Activated CD4-positive, alpha-beta T cell treated with anti-CD3 and anti-CD28 coated beads, Interleukin-2, amount 10 ng/mL, durations not matched to agents 24 days and 14 days (primary cell): ENCODE results near the gene TOP3A. TPM values are rescaled to one million over a fixed set of nuclear protein-coding genes. Genes with fewer than 3 reads are reported as not detected.
A peak's percentile ranks its signal among the peaks of the same experiment; 100 is the strongest.

Experiments
- DNase-seq: peaks from one replicate; pipeline ENCODE4 v3.0.0; 2022
- H3K27ac Mint-ChIP-seq: one replicate; pipeline ENCODE4 v1.8.0; 2022; ENCODE audit warnings: mild to moderate bottlenecking, mixed read lengths
- H3K27me3 Mint-ChIP-seq: one replicate; pipeline ENCODE4 v1.8.0; 2022; ENCODE audit warnings: mixed read lengths
- H3K36me3 Mint-ChIP-seq: one replicate; pipeline ENCODE4 v1.8.0; 2022; ENCODE audit warnings: low read depth, mild to moderate bottlenecking, mixed read lengths
- H3K4me1 Mint-ChIP-seq: one replicate; pipeline ENCODE4 v1.8.0; 2021; ENCODE audit warnings: mixed read lengths
- H3K4me3 Mint-ChIP-seq: one replicate; pipeline ENCODE4 v1.8.0; 2022; ENCODE audit warnings: mild to moderate bottlenecking, moderate library complexity, mixed read lengths
- H3K9me3 Mint-ChIP-seq: one replicate; pipeline ENCODE4 v1.8.0; 2021; ENCODE audit warnings: mixed read lengths
- intact Hi-C: fragments of 100-400 bp; cut with micrococcal nuclease; formaldehyde crosslinking; loops from one replicate; pipeline ENCODE4 v1.15.1; 2023
- total RNA-seq: library from RNA; stranded (reverse); gene quantifications from 2 replicates; pipeline ENCODE4 v1.2.3, GENCODE V29; 2022

Gene TOP3A
- total RNA-seq, 1 donor from 2014 or later = 88.2 TPM

- no peaks in the 10 kb centered on the region for H3K9me3 Mint-ChIP-seq
- H3K4me3 Mint-ChIP-seq = peak overlapping the region; percentile 85
- H3K27ac Mint-ChIP-seq = peak overlapping the region; percentile 86
- no peaks in the 10 kb centered on the region for H3K27me3 Mint-ChIP-seq
- H3K4me1 Mint-ChIP-seq = peaks cover 29% of the 10 kb centered on the region
- intact Hi-C loops = loop anchor here (1.0 to 5.0 kb wide), 3 partner anchors 34 to 103 kb away; partner anchors contain the start of genes LLGL1, SHMT1 and SMCR8
- DNase-seq = no peak
- H3K36me3 Mint-ChIP-seq = peaks cover 15% of the 10 kb centered on the region
Observed at GRCh38 chr17:18259621-18260331, 55.0 kb downstream of the TOP3A start.

DNA sequence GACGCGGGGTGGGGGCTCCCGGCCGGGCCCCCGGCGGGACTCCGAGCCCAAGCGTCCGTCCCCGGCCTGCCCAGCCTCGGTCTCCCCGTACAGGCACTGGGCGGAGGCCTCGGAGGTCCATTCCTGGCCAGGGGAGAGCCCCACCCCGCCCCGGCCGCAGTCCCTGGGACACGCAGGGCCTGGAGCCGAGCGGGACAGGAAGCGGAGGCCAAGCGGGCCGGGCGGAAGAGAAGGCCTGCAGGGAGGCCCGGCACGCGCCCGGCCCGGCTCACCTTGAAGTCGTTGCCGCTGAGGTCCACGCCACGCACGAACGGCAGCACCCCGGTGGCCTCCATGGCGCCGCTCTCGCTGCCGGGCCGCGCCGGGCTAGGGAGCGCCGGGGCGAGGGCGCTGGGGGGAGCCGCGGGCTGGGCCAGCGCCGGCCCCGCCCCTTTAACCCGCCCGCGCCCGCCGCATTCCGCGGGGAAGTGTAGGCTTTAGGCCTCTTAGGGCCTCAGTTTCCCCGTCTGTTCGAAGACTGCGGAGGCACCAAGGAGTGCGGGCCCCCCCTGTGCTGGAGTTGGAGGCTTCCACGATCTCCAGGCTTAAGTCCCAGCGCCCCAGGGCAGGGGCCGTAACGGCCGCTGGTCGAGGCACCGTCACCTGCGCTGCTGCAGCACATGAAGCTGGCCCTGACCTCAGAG, 56.3 kb downstream of the TOP3A start, which contains the start of gene FLII:
TSS of gene FLII (minus strand) at position 383 of the 683 bp plus-strand sequence. CDS start at position 335, 48 bp downstream.
- Mint-ChIP-seq H3K36me3 (peaks cover 20% of the 10 kb centered on the region), H3K4me3 (peak within 1 kb of the TSS; percentile 99), H3K27me3 (no peaks in the 10 kb centered on the region), H3K27ac (peak within 1 kb of the TSS; percentile 90), H3K9me3 (no peaks in the 10 kb centered on the region), H3K4me1 (peaks cover 29% of the 10 kb centered on the region)
- DNase-seq = peak; percentile 89
- intact Hi-C loops = loop anchor here (1.0 to 5.0 kb wide), 2 partner anchors 75 to 104 kb away; partner anchors contain the start of genes ALKBH5 and SHMT1

- H3K4me3 Mint-ChIP-seq = peak overlapping the region; percentile 99
- no peaks in the 10 kb centered on the region for H3K27me3 Mint-ChIP-seq
- H3K36me3 Mint-ChIP-seq = peaks cover 23% of the 10 kb centered on the region
- peak; percentile 86 for DNase-seq
- peak overlapping the region; percentile 90 for H3K27ac Mint-ChIP-seq
- H3K4me1 Mint-ChIP-seq = peaks cover 29% of the 10 kb centered on the region
- H3K9me3 Mint-ChIP-seq = no peaks in the 10 kb centered on the region
- intact Hi-C loops = loop anchor here (1.0 to 5.0 kb wide), 2 partner anchors 75 to 104 kb away; partner anchors contain the start of genes ALKBH5 and SHMT1
Observed at GRCh38 chr17:18257982-18258355, 56.8 kb downstream of the TOP3A start.

DNA sequence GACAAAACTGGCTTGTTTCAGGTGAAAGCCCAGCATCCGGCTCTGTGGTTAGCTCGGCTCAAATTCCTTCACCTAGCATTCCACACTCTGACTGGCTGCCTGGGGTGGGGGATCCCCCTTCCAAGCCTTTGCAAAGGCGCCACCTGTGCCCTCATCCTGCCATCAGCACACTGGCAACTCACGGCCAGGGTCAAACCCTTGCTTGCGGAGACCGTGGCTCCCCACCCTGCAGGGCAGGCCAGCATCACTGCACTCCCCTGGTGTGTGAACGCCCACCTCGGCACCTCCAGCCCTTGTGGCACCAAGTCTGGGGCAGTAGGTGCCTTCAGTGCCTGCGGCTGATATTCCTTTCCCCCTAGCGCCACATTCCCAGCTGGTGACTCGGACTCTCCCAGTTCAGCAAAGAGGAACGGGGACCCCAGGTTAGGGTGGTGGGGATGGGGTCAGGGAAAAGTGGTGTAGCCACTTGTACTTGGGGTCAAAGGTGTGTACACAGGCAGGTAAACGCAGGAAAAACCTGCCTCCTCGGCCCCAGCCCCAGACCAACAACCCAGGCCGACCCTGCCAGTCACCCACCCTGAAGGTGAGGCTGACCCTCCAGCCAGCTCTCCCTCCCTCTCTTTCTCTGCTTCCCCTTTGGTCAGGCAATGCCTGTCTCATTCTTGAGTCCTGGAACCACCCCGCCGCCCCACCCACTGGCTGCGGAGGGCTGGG, 57.4 kb downstream of the TOP3A start:
- H3K36me3 Mint-ChIP-seq = peaks cover 29% of the 10 kb centered on the region
- H3K4me3 Mint-ChIP-seq = peak overlapping the region; percentile 99
- peak; percentile 68 for DNase-seq
- H3K27ac Mint-ChIP-seq = peak overlapping the region; percentile 90
- H3K27me3 Mint-ChIP-seq = no peaks in the 10 kb centered on the region
- H3K4me1 Mint-ChIP-seq = peaks cover 29% of the 10 kb centered on the region
- H3K9me3 Mint-ChIP-seq = no peaks in the 10 kb centered on the region
- intact Hi-C loops = loop anchor here (5.0 kb wide), 1 partner anchor 105 kb away; the partner anchor contains the start of gene SHMT1

GRCh38 chr17:18256776-18257175, 58.0 kb downstream of the TOP3A start:
- Mint-ChIP-seq H3K36me3 (peaks cover 32% of the 10 kb centered on the region), H3K27ac (peak overlapping the region; percentile 29), H3K9me3 (no peaks in the 10 kb centered on the region), H3K4me1 (peaks cover 27% of the 10 kb centered on the region), H3K27me3 (no peaks in the 10 kb centered on the region), H3K4me3 (peak overlapping the region; percentile 99)
- DNase-seq = no peak
- intact Hi-C loops = loop anchor here (5.0 kb wide), 1 partner anchor 106 kb away; the partner anchor contains the start of gene SHMT1

GRCh38 chr17:18256351-18256750, 58.4 kb downstream of the TOP3A start:
- Mint-ChIP-seq H3K36me3 (peaks cover 36% of the 10 kb centered on the region), H3K4me3 (no peak overlapping the region), H3K27ac (no peak overlapping the region), H3K4me1 (peaks cover 23% of the 10 kb centered on the region), H3K9me3 (no peaks in the 10 kb centered on the region), H3K27me3 (no peaks in the 10 kb centered on the region)
- intact Hi-C loops = loop anchor here (5.0 kb wide), 1 partner anchor 106 kb away; the partner anchor contains the start of gene SHMT1
- no peak for DNase-seq

- H3K27ac Mint-ChIP-seq = no peak overlapping the region
- no peak for DNase-seq
- H3K4me3 Mint-ChIP-seq = no peak overlapping the region
- no peaks in the 10 kb centered on the region for H3K9me3 Mint-ChIP-seq
- H3K27me3 Mint-ChIP-seq = no peaks in the 10 kb centered on the region
- intact Hi-C loops = loop anchor here (5.0 kb wide), 1 partner anchor 107 kb away; the partner anchor contains the start of gene SHMT1
- H3K36me3 Mint-ChIP-seq = peaks cover 47% of the 10 kb centered on the region
- H3K4me1 Mint-ChIP-seq = peaks cover 21% of the 10 kb centered on the region
Observed at GRCh38 chr17:18254888-18255649, 59.7 kb downstream of the TOP3A start.

- Mint-ChIP-seq H3K36me3 (peaks cover 51% of the 10 kb centered on the region), H3K9me3 (no peaks in the 10 kb centered on the region), H3K27ac (no peak overlapping the region), H3K4me1 (peaks cover 17% of the 10 kb centered on the region), H3K4me3 (no peak overlapping the region), H3K27me3 (no peaks in the 10 kb centered on the region)
- intact Hi-C loops = no loop called here
- DNase-seq = no peak
Observed at GRCh38 chr17:18253947-18254821, 60.6 kb downstream of the TOP3A start.

DNA sequence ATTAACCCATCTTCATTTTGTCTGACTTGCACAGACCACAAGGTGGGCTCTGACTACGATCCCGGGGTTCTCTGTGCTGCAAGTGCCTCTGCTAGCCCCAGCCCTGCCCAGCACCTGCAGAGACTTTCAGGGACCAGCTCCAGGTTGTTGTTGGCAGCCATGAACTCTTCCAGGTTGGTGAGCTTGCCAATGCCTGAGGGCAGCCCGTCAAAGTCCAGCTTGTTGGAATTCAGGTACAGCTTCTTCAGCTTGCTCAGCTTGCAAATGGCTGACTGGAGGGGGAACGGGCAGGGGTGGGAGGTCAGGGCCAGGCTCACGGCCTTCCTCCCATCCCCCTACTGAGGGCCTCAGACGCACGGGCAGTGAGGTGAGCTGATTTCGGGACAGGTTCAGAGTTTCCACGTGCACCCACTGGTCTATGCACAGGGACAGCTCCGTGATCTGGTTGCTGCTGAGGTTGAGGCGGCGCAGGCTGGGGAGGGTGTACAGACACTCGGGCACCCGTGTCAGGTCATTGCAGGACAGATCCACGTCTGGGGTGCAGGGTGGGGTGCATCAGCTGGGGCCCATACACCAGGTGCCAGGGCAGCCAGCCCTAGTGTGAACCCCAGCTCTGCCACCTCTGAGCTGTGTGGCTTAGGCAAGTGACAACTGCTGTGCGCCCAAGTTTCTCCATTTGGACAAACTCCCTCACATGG, 61.5 kb downstream of the TOP3A start:
- intact Hi-C loops = no loop called here
- Mint-ChIP-seq H3K9me3 (no peaks in the 10 kb centered on the region), H3K27me3 (no peaks in the 10 kb centered on the region), H3K4me3 (no peak overlapping the region), H3K36me3 (peaks cover 54% of the 10 kb centered on the region), H3K27ac (no peak overlapping the region), H3K4me1 (peaks cover 16% of the 10 kb centered on the region)
- no peak for DNase-seq

- Mint-ChIP-seq H3K27ac (no peak overlapping the region), H3K4me3 (no peak overlapping the region), H3K27me3 (no peaks in the 10 kb centered on the region), H3K36me3 (peaks cover 58% of the 10 kb centered on the region), H3K9me3 (no peaks in the 10 kb centered on the region), H3K4me1 (peaks cover 12% of the 10 kb centered on the region)
- DNase-seq = no peak
- intact Hi-C loops = no loop called here
Observed at GRCh38 chr17:18252160-18252559, 62.6 kb downstream of the TOP3A start.

GRCh38 chr17:18251204-18251603, 63.6 kb downstream of the TOP3A start:
- intact Hi-C loops = no loop called here
- Mint-ChIP-seq H3K36me3 (peaks cover 62% of the 10 kb centered on the region), H3K27ac (no peak overlapping the region), H3K9me3 (no peaks in the 10 kb centered on the region), H3K4me1 (peaks cover 6% of the 10 kb centered on the region), H3K27me3 (no peaks in the 10 kb centered on the region), H3K4me3 (no peak overlapping the region)
- no peak for DNase-seq

- Mint-ChIP-seq H3K4me1 (peaks cover 6% of the 10 kb centered on the region), H3K4me3 (no peak overlapping the region), H3K9me3 (no peaks in the 10 kb centered on the region), H3K36me3 (peaks cover 57% of the 10 kb centered on the region), H3K27ac (no peak overlapping the region), H3K27me3 (no peaks in the 10 kb centered on the region)
- no peak for DNase-seq
- intact Hi-C loops = no loop called here
Observed at GRCh38 chr17:18250708-18251107, 64.1 kb downstream of the TOP3A start.
